Mammary epithelial cell (primary cell): Measurements from ENCODE around the gene CCNL2.

ENCODE experiments used
- EZH2 ChIP-seq: IDR thresholded peaks from 2 replicates; pipeline ENCODE4 v1.6.1; 2012; ENCODE audit warnings: low read length, inconsistent platforms, borderline replicate concordance
- TF ChIP-seq, protein P1 (sequence below), 2 donors: IDR thresholded peaks in 1 of 2; conservative IDR thresholded peaks in 1 of 2; 2 replicates each; pipeline ENCODE4 v1.5.1; 2011 to 2012; ENCODE audit warnings: inconsistent platforms in 2 of 2, low read length in 2 of 2, mild to moderate bottlenecking in 2 of 2, control low read depth in 1 of 2, low read depth in 1 of 2; ENCODE audit not compliant: insufficient read depth in 1 of 2; ENCODE audit errors: extremely low read depth in 1 of 2

DNA sequence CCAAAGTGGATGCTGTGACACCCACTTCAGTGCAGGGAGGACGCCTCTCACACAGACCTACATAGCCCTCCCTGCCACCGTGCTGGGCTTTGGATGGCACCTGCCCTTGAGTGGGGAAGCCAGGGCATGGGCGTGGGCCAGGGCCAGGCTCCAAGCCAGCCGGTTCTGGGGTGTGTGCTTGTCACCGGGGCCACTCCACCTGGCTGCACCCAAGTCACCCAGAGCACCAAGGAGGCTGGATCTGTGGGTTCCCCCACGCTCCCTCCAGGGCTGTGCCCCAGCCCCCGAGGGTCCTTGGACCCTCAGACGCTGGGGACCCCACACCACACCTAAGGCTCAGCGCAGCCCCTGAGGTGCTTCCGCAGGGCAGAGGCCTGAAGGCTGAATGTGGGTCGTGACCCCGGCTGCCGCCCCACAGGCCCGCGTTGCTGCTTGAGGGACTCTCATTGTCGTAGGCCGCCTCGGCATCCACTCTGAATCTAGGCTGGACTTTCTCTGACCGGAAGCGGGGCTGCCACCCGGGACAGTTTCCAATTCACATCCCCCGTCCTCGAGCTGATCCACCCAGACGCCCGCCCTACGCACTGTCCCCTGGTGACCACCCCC is 42.2 kb downstream of the CCNL2 start:
- TF ChIP-seq, protein P1, sequence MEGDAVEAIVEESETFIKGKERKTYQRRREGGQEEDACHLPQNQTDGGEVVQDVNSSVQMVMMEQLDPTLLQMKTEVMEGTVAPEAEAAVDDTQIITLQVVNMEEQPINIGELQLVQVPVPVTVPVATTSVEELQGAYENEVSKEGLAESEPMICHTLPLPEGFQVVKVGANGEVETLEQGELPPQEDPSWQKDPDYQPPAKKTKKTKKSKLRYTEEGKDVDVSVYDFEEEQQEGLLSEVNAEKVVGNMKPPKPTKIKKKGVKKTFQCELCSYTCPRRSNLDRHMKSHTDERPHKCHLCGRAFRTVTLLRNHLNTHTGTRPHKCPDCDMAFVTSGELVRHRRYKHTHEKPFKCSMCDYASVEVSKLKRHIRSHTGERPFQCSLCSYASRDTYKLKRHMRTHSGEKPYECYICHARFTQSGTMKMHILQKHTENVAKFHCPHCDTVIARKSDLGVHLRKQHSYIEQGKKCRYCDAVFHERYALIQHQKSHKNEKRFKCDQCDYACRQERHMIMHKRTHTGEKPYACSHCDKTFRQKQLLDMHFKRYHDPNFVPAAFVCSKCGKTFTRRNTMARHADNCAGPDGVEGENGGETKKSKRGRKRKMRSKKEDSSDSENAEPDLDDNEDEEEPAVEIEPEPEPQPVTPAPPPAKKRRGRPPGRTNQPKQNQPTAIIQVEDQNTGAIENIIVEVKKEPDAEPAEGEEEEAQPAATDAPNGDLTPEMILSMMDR (conservative IDR thresholded peaks at IDR 0.05 in 1 of 2, IDR thresholded peaks at IDR 0.05 in 1 of 2; ENCODE audit: extremely low read depth in 1 of 2, insufficient read depth in 1 of 2, low read depth in 1 of 2, low read length in 2 of 2) = no peak
- no peak for TF ChIP-seq EZH2
